Embryonic facial prominence (tissue), 1 donor: ENCODE results near the gene CACNB2.
"Not testable (repeated sequence)": the region's sequence is repeated elsewhere in the genome, so short reads cannot be mapped to it uniquely, and the experiment has no call there.

ENCODE experiments used
- DNase-seq: peaks from one replicate; pipeline ENCODE4 v3.0.0-alpha.2; 2016; ENCODE audit errors: extremely low spot score

CACNB2 gene

DNA sequence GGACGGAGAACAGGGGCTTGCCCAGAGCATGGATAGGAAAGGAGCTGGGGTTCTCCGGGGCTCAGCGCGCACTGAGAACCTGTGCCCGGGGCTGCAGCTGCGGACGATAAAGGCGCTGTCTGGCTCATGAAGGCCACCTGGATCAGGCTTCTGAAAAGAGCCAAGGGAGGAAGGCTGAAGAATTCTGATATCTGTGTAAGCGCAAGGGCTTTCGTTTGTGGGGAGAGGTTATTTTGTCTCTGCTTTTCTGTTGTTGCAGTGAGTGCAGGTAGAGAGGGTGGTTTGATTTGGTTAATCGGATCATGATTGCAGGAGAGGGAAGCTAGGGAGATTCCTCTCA is 260.7 kb downstream of the CACNB2 start:
- DNase-seq: no peak

DNA sequence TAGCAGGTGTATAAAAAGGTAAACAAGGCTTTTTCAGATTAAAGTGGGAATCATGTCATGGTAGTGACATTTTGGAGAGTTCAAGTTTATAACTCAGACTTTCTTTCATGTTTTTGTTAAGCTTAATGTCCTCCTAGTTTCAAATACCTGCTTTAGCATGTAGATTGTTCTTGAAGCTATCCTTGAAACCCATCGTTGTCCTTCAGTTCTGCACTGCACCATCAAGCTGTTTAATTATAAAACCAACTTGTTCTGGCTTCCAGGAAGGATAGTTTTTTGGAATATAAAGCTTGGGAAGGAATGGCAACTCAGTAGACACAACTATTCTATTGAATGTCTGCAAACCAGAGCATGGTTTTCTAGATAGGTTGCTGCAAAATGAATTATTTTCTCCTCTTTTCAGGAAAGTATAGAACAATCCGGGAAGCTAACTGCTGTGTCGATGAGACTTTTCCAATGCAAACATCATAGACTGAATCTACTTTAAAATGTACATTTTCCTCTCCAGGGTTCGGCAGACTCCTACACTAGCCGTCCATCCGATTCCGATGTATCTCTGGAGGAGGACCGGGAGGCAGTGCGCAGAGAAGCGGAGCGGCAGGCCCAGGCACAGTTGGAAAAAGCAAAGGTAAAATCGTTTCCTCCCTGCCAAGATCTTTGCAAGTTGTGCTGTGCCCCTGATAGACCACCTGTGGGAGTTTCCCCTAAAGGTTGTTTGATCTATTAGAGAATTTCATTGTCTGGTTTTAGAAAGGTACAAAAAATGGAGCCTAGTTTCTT is 261.4 kb downstream of the CACNB2 start:
- DNase-seq: no peak

DNA sequence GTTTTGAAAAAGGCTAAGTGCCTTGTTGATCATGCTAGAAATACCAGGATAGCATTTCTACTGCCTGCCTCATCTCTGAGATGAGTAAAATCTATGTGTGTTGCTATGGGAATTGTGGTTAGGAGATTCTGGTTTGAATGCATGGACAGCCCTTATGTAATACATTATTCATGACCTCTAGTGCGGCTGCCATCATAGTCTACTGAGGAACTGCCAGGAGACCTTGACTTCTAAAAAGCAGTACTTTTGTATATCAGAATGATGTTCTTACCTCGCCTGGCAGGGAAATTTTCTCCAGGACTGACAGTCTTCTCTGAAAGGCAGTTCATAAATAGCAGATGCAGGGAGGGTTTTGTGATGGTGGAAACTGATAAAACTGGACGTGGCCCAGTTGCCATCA is 262.6 kb downstream of the CACNB2 start:
- no peak for DNase-seq

DNA sequence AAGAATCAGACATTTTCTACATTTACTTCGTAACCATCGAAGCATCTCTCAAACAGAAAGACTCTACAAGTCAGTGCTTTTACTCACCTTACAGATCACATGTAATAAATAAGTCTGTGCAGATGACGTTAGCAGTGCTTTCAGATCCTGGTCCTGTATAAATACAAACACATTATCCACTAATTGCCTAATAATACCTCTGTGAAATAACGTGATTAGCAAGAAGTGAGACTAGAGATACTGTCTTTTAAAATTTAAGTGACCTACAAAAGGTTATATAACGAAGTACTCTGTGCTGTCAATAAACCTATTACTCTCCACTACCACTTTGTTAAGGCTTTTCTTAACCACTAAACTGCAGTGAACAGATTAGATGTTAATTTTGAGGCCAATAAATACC is 264.3 kb downstream of the CACNB2 start:
- no peak for DNase-seq

DNA sequence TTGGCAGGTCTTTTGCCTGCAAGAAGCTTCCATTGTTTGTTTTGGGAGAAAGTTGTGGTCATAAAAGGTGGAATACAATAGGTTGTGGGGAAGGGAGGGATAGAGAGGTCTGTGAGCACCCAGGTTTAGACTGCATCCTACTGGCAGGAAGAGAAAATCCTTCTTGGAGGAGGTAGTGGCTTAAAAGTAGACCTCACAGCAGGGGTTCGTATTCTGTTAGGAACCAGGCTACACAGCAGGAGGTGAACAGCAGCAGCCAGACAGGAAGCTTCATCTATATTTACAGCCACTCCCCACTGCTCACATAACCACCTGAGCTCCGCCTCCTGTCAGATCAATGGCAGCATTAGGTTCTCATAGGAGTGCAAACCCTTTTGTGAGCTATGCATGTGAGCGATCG is 265.9 kb downstream of the CACNB2 start:
- DNase-seq: no peak

DNA sequence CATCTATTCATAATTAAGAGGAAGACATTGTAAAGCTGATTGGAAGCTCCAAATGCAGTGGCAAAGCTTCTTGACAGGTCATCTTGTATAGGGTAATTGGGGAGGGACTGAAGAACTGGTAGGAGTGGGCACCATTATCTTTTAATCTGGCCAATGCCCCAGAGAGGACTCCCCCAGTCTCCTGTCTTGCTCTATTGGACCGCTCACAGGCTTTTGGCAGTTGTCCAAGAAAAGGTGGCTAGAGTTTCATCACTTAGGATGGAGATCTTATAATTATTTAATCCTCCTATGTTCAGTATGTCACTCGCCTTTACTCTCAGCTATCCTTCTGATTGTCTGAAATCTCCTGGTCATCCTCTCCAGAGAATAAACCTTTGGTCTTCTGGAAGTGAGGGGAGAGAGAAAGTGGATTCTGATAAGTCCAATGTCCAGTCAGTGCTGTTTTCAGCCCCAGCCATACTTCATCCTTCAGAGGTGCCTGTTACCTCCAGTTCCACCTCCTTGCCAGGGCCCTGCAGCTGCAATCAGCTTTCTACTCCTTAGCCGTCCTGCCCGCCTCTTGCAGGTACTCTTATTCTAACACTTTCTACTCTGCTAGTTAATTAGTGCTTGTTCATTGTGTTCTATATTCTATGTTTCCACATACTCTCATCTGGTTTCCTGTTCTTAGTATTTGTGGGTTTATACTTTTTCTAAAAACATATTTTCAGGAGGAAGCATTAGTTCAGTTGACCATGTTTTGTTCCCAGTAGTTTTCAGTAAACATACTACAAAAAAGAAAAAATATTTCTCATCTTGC is 269.6 kb downstream of the CACNB2 start:
- no peak for DNase-seq

DNA sequence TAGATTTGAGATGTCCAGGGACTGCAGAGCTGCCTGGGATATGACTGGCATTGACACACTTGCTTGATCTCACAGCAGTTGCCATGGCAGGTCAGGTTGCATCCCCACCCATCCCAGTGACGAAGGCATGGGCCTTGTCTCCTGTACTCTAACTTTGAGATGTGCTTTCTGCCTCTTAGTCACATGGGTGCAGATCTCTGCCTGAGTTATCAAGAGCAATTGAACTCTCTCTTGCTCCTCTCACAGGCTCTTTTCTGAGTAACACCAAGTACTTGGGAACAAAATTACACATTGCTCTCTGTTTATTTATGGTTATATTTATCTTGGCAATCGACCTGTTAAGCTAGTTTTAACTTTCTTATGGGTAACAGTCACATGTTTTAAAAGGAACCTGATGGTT is 273.8 kb downstream of the CACNB2 start:
- DNase-seq: no peak

DNA sequence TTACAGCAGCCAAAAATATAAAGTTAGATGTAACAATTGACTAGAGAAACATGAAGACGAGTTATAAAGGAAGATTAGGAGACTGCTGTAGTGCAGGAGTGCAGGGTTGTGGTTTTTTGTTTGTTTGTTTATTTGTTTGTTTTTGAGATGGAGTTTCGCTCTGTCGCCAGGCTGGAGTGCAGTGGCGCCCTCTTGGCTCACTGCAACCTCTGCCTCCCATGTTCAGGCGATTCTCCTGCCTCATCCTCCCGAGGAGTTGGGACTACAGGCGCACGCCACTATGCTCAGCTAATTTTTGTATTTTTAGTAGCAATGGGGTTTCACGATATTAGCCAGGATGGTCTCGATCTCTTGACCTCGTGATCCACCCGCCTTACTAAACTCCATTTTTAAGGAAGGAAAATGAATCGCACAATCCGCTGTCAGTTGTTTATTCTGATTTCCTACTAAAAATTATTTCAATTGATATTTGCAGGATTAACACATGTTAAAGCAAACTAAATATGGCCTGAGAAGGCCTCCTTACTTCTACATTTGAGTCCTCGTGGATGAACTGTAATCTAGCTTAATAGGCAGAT is 277.8 kb downstream of the CACNB2 start:
- no peak for DNase-seq

DNA sequence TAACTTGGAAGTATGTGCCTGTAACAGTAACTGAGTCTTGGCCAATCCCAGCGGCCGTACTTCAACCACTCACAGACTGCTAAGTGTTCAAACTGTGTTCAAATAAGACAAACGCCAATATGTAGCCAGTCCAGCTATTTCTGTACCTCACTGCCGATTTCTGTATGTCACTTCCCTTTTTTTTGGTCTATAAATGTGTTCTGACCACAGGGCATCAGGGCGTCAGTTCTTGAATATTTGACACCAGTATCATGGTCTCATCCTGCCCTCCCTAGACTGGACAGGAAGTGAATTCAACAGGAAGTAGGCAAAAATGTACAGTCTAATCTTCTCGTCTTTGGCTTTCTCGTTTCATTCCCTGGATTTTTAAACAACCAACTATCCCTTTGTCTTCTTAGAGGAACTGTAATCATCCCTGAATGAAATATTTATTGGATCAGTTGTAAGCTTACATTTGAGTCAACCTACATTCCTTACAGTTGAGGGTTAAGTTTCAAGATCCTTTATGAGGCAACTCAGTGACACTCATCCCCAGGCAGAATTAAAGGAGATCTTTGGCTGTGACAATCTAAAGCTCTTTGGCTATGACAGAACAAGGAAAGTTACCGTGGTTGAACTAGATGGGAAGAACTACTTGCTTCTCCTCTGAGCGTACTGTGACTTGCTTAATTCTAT is 278.5 kb downstream of the CACNB2 start:
- DNase-seq: no peak

DNA sequence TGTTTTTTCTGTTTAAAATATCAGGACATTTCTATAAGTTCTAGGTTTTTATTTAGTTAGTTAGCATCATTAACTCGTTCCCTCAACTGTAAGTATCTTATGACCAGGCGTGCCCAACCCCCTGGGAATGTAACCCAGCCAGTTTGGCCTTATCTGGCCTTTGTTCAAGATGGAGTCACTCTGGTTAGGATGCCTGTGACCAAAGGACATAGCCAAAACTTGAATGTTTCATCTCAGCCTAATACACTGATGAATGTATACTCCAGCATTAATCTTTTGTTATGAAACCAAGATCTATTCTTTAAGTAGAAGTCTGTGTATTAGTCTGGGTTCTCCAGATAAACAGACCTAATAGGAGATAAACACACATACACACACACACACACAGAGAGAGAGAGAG is 279.7 kb downstream of the CACNB2 start:
- no peak for DNase-seq

DNA sequence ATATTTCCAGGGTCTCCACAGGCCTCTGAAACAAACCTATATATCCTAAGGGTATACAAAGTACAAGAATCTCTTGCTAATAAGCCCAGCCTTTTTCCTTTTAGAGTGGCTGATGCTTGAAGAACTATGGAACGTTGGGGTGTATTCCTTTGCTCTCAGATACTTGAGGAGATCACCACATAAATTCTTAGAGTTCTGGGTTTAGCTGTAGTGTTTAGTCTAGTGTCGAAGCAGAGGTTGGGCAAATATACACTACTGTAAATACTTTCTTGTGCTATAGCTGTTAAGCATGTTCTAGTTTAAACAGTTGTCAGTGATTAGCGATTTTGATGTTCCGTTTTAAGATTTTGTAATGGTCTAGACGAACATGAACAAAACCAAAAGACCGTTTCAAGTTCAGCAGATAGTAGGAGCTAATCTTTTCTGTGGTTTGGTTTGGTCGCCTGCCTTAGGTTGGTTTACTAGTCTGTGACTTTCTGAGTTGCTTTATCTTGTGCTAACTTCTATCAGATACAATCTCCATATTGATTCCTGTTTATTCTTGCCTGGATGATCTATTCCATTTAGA is 281.6 kb downstream of the CACNB2 start:
- DNase-seq: no peak

DNA sequence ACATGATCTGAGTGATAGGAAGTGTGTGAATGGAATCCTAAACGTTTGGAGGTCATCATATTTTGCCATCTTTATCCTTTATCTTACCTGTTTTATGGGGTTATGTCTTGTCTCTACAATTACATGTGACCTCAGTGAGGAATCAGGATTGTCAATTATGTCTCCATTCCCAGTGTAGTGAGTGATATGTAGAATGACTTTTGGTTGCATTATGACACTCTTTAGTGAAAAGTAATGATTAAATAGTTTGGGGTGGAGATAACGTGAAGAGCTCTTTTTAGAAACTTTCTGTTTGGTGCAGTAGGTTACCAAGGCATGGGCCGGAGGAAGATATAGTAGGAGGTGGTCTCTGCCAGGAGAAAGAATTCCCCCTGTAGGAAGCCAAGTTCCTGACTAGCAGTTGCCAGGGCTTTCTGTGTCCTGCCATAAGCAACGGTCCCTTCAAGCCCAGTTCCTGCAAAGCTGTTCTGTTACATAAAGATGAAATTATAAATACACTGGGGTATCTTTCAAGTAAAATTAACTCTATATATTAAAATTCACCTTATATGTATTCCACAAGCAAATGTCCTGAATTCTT is 282.9 kb downstream of the CACNB2 start:
- no peak for DNase-seq

DNA sequence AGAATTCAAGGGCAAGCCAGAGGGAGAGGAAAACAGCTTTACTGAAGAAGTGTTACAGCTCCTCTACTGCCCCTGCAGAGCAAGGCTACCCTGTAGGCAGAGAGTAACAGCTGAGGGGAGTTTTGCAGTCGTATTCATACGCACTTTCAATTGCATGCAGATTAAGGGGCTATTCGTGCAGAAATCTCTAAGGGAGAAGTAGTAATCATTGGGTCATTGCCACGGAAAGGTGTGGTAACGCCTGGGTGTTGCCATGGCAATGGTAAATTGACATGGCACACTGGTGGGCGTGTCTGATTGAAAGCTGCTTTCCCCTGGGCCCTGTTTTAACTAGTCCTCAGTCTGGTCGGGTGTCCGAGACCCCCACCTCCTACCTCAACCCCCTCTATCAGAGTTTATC is 284.0 kb downstream of the CACNB2 start:
- no peak for DNase-seq

DNA sequence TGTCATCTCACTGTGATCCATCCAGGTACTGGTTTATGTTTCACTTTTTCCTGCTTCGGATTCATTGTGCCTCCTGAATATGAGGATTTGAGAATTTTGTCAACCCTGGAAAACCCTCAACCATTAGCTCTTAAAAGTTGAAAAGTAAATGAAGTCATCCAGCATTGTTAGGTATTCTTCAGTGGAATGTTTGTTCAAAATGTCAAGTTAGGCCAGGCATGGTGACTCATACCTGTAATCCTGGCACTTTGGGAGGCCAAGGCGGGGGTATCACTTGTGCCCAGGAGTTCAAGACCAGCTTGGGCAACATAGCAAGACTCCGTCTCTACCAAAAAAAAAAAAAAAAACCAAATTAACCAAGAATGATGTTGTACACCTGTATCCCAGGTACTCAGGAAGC is 289.1 kb downstream of the CACNB2 start:
- no peak for DNase-seq

DNA sequence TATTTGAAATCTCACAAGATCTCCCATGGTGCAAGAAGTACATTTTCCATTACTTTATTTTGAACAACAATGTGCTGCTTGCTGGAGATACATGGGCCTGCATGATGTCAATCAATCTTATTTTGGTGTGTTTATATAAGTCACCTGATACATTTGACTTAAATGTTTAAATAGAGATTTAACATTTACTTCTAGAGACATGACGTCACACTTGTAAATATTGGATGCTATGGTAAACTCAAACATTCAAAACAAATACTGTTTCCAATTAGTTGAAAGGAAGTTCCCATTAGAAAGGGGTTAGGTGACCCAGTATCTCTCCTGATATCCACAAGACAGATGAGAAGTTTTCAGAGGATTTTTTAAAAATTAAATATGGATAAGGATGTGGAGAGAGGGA is 296.7 kb downstream of the CACNB2 start:
- no peak for DNase-seq

DNA sequence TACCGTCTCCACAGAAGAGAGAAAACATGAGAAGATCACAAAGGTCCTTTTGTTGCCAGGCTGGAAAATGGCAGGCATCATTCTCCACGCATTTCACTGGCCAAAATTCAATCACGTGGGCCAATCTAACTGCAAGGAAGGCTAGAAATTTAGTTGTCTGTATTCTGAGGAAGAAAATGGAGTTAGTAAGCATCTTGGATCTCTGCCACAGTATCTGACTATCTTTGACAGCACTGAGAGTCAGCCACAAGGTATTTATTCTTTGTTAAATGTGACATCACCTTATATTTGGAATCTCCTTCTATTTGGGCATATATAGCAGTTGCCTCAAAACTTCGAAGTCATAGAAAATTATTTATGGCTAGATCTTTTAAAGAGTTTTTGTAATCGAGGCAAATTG is 297.3 kb downstream of the CACNB2 start:
- no peak for DNase-seq

DNA sequence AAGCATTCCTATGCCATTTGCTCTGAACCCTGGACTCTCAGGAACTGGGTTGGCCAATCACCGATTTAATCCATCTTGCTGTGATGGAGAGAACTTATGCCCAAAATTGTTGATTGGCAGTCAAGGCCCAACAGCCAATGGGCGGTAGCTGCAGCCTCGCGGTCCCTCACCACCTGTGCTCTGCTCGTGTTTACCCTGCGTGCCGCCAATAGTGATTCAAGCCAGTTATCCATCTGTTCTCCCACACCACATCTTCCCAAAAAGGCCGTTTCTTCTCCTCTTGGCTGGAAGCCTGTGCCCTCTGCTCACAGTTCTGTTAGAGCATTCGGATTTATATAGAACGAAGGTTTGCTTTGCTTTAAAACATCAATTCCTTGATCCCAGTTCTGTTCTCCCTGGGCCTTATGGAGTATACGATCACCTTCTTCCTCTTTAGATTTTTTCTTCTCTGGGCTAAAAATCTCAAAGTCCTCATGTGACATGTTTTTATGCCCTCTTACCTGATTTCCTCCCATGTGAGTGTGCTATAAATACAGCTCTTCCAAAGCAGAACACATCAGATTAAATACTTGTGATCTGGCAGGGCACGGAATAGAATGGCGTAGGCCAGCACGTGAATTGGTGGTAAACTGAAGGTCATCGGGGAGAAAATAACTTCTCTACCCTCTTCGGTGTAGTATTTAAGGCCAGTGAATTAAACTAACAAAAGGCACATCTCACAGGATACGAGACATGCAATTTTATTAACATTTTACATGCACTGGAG is 298.3 kb downstream of the CACNB2 start:
- no peak for DNase-seq

DNA sequence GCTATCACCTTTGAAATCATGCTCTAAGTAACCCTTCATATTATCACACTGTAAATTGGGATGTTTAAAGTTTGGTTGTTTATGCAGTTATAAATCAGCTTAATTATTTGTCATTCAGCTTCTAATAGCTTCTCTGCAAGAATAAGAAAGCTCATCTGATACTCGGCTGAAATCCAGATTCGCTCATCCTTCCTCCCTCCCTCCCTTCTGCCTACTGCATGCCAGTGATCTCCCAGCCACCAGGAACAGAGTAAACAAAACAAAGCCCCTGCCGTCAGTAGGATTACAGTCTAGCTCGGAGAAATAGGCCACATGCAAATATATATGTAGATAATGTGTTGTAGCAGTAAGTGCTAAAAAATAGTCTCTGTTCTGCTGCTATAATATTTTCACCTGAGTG is 299.4 kb downstream of the CACNB2 start:
- DNase-seq: no peak

DNA sequence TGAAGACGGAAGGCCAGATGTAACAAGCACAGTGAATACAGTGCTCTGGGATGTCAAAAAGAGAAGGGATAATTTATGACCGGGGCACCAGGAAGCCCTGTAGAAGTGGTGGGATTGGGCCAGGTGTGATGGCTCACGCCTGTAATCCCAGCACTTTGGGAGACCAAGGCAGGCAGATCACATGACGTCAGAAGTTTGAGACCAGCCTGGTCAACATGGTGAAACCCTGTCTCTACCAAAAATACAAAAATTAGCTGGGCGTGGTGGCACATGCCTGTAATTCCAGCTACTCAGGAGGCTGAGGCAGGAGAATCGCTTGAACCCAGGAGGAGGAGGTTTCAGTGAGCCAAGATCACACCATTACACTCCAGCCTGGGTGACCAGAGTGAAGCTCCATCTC is 305.4 kb downstream of the CACNB2 start:
- DNase-seq: not testable (repeated sequence)

DNA sequence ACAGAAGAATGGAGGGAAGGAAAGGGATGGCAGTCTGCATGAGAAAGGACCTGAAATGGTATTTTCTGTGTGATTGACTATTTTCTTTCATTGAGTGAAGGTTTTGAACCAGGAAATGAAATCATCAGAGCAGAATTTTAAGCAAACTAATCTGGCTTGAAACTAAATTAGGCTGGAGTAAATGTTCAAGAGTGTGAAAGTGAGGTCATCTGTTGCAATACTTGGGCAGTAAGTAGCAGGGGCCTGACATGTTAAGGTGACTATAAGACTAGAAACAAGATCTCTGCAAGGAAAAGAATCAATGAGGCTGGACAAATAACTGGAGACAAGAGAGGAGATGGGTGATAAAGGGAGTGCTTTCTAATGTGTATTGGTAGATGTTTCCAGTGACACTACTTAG is 306.0 kb downstream of the CACNB2 start:
- DNase-seq: no peak

DNA sequence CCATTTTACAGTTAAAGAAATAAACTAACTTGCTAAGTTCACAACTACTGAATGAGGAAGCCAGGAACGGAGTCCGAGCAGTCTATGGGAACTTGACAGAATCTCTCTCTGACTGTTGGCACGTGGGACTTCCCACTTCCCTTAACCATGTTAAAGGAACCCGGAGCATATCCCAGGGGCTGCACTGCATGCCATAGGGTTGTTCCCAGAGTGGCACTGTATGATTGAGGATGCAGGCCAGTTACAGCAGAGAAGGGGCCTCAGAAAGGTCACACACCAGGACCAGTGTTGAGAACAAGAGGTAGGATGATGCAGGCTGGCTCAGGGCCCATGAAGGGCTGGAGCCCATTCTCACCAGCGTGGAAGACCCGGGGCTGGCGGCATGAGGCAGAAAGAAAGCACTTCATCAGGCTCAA is 309.4 kb downstream of the CACNB2 start:
- DNase-seq: no peak
